Karpas-422 (cell line): ENCODE data around the gene PGM2L1. TPM values are rescaled to one million over a fixed set of nuclear protein-coding genes. Genes with fewer than 3 reads are reported as not detected.

ENCODE experiments used
- DNase-seq: peaks from one replicate; pipeline ENCODE4 v3.0.0-alpha.2; 2015
- H2AFZ ChIP-seq: fragments of 200-600 bp; sonication (generic); 2 replicates; pipeline ENCODE4 v1.6.1; 2014; ENCODE audit warnings: antibody characterized with exemption, low read length, mixed read lengths
- H3K27ac ChIP-seq: fragments of 200-600 bp; sonication (generic); 2 replicates; pipeline ENCODE4 v1.5.1; 2014; ENCODE audit warnings: mild to moderate bottlenecking, low read length, moderate library complexity
- H3K27me3 ChIP-seq: fragments of 200-600 bp; sonication (generic); 2 replicates; pipeline ENCODE4 v1.6.1; 2014; ENCODE audit warnings: low read length, mixed read lengths
- H3K36me3 ChIP-seq: fragments of 200-600 bp; sonication (generic); 2 replicates; pipeline ENCODE4 v1.6.1; 2014; ENCODE audit warnings: low read length, mixed read lengths; ENCODE audit not compliant: insufficient read depth
- H3K4me1 ChIP-seq: fragments of 200-600 bp; sonication (generic); 2 replicates; pipeline ENCODE4 v1.6.1; 2014; ENCODE audit warnings: mild to moderate bottlenecking, low read length, mixed read lengths
- H3K4me2 ChIP-seq: fragments of 200-600 bp; sonication (generic); 2 replicates; pipeline ENCODE4 v1.6.1; 2014; ENCODE audit warnings: low read length, low read depth, mild to moderate bottlenecking; ENCODE audit not compliant: poor library complexity, severe bottlenecking
- H3K4me3 ChIP-seq: fragments of 200-600 bp; sonication (generic); 2 replicates; pipeline ENCODE4 v1.5.1; 2014; ENCODE audit warnings: mild to moderate bottlenecking, antibody characterized with exemption, low read length, mixed read lengths
- H3K79me2 ChIP-seq: fragments of 200-600 bp; sonication (generic); 2 replicates; pipeline ENCODE4 v1.6.1; 2014; ENCODE audit warnings: mild to moderate bottlenecking, low read length, mixed read lengths
- H3K9ac ChIP-seq: fragments of 200-600 bp; sonication (generic); 2 replicates; pipeline ENCODE4 v1.6.0; 2014; ENCODE audit warnings: low read length
- H3K9me2 ChIP-seq: fragments of 200-600 bp; sonication (generic), shearing (Covaris generic); replicated peaks from 2 replicates; pipeline ENCODE4 v1.6.0; 2014; ENCODE audit warnings: mild to moderate bottlenecking, low read length, moderate library complexity; ENCODE audit not compliant: insufficient read depth
- H3K9me3 ChIP-seq: fragments of 300-700, 200-600 bp; sonication (generic); 2 replicates; pipeline ENCODE4 v1.6.1; 2014; ENCODE audit warnings: low read length, mixed read lengths
- H4K20me1 ChIP-seq: fragments of 200-600 bp; sonication (generic); 2 replicates; pipeline ENCODE4 v1.6.1; 2014; ENCODE audit warnings: mild to moderate bottlenecking, antibody characterized with exemption, low read length, low read depth; ENCODE audit not compliant: insufficient read depth
- total RNA-seq: library from RNA; depleted of rRNA; stranded (reverse); fragments of >200 nt; shearing (Covaris generic); gene quantifications from 2 replicates; pipeline ENCODE4 v1.2.3, GENCODE V29; 2014; ENCODE audit warnings: low replicate concordance; rRNA removed

The PGM2L1 gene
- 0.07 TPM in 1 of 2 replicates, not detected in the other for total RNA-seq

GRCh38 chr11:74398244-74399159, at the start of gene PGM2L1:
TSS of gene PGM2L1 (minus strand) at chr11:74398433. CDS start at chr11:74398161, 272 bp downstream.
- no peaks in the 10 kb centered on the region for H3K27me3 ChIP-seq

GRCh38 chr11:74447720-74448119, 49.5 kb upstream of the PGM2L1 start:
- DNase-seq: no peak
- no peaks in the 10 kb centered on the region for H4K20me1 ChIP-seq
- H3K4me1 ChIP-seq: peaks cover 6% of the 10 kb centered on the region; the same call in 1 of the 2 replicates
- H3K4me3 ChIP-seq: no peak overlapping the region
- H3K9me3 ChIP-seq: no peaks in the 10 kb centered on the region
- H3K4me2 ChIP-seq: no peak overlapping the region
- H3K79me2 ChIP-seq: no peaks in the 10 kb centered on the region
- H2AFZ ChIP-seq: no peak overlapping the region
- H3K27me3 ChIP-seq: no peaks in the 10 kb centered on the region
- H3K36me3 ChIP-seq: no peaks in the 10 kb centered on the region
- H3K27ac ChIP-seq: no peak overlapping the region
- H3K9ac ChIP-seq: no peak overlapping the region
- H3K9me2 ChIP-seq: no peaks in the 10 kb centered on the region

More at GRCh38 chr11:74398244-74399159, at the start of gene PGM2L1:
- H3K79me2 ChIP-seq: no peaks in the 10 kb centered on the region
- peak within 1 kb of the TSS; percentile 48; the same call in 1 of the 2 replicates for H2AFZ ChIP-seq
- H3K9me2 ChIP-seq: no peaks in the 10 kb centered on the region
- no peaks in the 10 kb centered on the region for H3K9me3 ChIP-seq
- no peaks in the 10 kb centered on the region for H4K20me1 ChIP-seq
- peaks cover 11% of the 10 kb centered on the region for H3K4me1 ChIP-seq
- DNase-seq: peak; percentile 96
- no peak within 1 kb of the TSS for H3K27ac ChIP-seq
- peak within 1 kb of the TSS; percentile 66 for H3K4me2 ChIP-seq
- peak within 1 kb of the TSS; percentile 69 for H3K9ac ChIP-seq
- peak within 1 kb of the TSS; percentile 75 for H3K4me3 ChIP-seq
- no peaks in the 10 kb centered on the region for H3K36me3 ChIP-seq

DNA sequence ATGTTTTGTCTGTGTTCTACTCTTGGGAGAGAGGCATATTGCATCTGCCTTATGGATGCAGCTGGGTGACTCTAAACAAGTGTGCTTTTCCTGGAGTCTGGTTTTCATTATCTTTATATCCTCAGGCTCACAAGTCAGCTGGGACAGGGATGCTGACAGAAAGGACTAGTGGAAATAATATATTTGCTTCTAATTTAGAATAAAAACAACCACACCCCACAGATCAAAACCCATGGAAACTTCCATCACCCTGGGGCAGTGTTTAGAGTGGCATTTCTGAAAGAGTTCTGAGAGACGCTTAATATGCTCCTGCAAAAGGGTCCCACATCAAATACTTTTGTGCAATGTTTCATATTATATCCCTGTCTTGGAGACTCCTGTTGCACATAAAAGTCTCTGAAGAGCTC, 48.3 kb upstream of the PGM2L1 start:
- Histone ChIP-seq H3K4me3 (no peak overlapping the region), H3K27ac (no peak overlapping the region), H4K20me1 (no peaks in the 10 kb centered on the region), H3K9ac (no peak overlapping the region), H3K4me2 (no peak overlapping the region), H3K9me2 (no peaks in the 10 kb centered on the region), H3K79me2 (no peaks in the 10 kb centered on the region), H3K9me3 (no peaks in the 10 kb centered on the region), H3K27me3 (no peaks in the 10 kb centered on the region), H3K4me1 (peaks cover 6% of the 10 kb centered on the region; the same call in 1 of the 2 replicates), H2AFZ (no peak overlapping the region), H3K36me3 (no peaks in the 10 kb centered on the region)
- no peak for DNase-seq

DNA sequence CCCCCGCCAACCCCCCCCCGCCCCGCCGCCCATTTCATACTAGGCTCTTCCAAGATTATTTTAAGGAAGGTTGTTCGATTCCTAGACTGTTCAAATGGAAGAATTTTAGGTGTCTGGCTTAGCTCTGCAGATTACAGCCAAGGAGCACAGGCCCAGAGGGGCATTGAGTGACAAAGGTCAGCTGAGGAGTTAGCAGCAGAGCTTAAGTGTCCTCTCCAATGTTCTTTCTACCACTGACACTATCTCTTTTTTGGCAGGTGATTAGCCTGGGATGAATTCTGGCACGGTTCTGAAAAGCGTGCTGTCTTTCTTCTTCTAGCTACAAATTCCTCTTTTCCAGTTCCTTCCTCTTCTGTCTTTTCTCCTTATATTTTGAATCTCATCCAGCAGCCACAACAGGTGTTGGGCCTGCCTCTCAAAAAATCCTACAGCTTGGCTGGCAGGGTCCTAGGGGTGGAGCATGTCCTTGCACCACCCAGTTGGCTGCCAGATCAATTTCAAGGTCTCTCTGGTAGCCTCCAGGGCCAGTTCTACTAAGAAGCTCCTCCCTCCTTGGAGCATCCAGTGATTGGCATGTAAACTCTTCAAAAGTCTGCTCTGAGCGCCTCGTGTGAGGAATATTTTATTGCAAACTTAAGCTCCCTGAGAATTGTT, 46.1 kb upstream of the PGM2L1 start:
- Histone ChIP-seq H4K20me1 (no peaks in the 10 kb centered on the region), H3K9me3 (no peaks in the 10 kb centered on the region), H3K36me3 (no peaks in the 10 kb centered on the region), H3K4me2 (no peak overlapping the region), H2AFZ (no peak overlapping the region), H3K4me3 (no peak overlapping the region), H3K9ac (no peak overlapping the region), H3K9me2 (no peaks in the 10 kb centered on the region), H3K79me2 (no peaks in the 10 kb centered on the region), H3K4me1 (no peaks in the 10 kb centered on the region), H3K27ac (no peak overlapping the region), H3K27me3 (no peaks in the 10 kb centered on the region)
- DNase-seq: no peak

DNA sequence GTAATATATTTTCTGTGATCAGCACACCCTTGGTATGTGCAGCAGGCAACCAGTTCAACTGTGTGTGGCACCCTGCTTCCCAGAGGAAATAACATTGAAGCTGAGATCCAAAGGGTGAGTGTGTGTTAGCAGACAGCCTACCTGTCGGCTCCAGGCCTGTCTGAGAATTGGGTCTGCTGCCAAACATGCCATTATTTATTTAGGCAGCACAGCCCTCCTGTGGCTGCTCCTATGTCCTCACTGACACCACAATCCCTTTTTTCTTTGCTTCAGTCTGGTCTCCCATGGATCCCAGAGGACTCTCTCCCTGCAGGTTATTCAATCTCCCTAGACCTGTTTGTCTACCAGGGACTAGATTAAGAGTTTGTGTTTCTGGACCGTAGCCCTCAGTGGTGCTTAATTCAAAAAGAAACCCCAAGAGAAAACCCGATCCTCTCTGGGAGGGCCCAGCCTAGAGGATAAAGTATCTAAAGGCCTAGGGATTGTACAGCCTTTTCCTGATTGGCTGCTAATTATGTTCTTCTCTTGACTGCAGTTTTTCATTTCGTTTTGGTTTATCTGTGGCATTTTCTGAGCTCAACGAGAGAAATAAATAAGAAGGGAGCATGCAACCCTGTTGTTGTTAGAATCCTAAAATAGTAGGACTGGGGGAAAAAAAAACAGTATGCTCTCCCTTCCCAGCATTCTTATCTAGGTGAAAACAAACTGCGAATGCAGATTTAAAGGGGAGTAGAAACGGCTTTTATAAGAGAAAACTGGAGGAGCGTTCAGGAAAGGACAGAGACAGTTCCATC, 45.0 kb upstream of the PGM2L1 start:
- no peaks in the 10 kb centered on the region for H3K9me2 ChIP-seq
- no peak overlapping the region for H3K4me3 ChIP-seq
- H3K27me3 ChIP-seq: no peaks in the 10 kb centered on the region
- no peak overlapping the region for H3K27ac ChIP-seq
- H3K36me3 ChIP-seq: no peaks in the 10 kb centered on the region
- no peak overlapping the region for H3K4me2 ChIP-seq
- H3K79me2 ChIP-seq: no peaks in the 10 kb centered on the region
- no peak overlapping the region for H3K9ac ChIP-seq
- DNase-seq: no peak
- no peaks in the 10 kb centered on the region for H4K20me1 ChIP-seq
- H3K9me3 ChIP-seq: no peaks in the 10 kb centered on the region
- no peak overlapping the region for H2AFZ ChIP-seq
- no peaks in the 10 kb centered on the region for H3K4me1 ChIP-seq

GRCh38 chr11:74442636-74443035, 44.4 kb upstream of the PGM2L1 start:
- Histone ChIP-seq H3K79me2 (no peaks in the 10 kb centered on the region), H3K9me2 (no peaks in the 10 kb centered on the region), H3K4me2 (no peak overlapping the region), H3K9me3 (no peaks in the 10 kb centered on the region), H4K20me1 (no peaks in the 10 kb centered on the region), H3K36me3 (no peaks in the 10 kb centered on the region), H3K27ac (no peak overlapping the region), H3K27me3 (no peaks in the 10 kb centered on the region), H3K4me3 (no peak overlapping the region), H3K4me1 (no peaks in the 10 kb centered on the region), H3K9ac (no peak overlapping the region), H2AFZ (no peak overlapping the region)
- no peak for DNase-seq

DNA sequence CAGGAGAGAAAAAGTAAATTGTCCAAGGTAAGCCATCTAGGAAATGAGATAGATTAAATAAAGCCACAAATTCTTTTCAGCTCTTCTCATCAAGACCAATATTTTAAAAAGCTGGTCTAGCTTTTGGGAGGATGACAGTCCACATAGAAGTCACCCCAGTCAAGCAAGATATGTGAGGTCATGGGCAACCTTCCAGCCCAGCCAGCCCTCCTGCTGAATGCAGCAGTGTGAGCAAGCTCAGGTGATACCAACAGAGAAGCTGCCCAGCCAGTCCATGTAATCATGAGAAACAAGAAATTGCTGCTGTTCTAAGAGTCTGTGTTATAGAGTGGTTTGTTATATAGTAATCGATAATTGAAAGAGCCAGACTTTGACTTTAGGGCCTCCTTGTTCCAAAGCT, 40.4 kb upstream of the PGM2L1 start:
- H4K20me1 ChIP-seq: no peaks in the 10 kb centered on the region
- no peak overlapping the region for H3K4me2 ChIP-seq
- DNase-seq: no peak

More for the DNA sequence above, 40.4 kb upstream of the PGM2L1 start:
- Histone ChIP-seq H3K27me3 (no peaks in the 10 kb centered on the region), H2AFZ (no peak overlapping the region), H3K9ac (no peak overlapping the region), H3K4me3 (no peak overlapping the region), H3K36me3 (no peaks in the 10 kb centered on the region), H3K4me1 (no peaks in the 10 kb centered on the region), H3K9me3 (no peaks in the 10 kb centered on the region), H3K79me2 (no peaks in the 10 kb centered on the region), H3K9me2 (no peaks in the 10 kb centered on the region), H3K27ac (no peak overlapping the region)
